Measurements from ENCODE around the gene ICAM5.
A peak's percentile ranks its signal among the peaks of the same experiment; 100 is the strongest.

ICAM5 gene

GRCh38 chr19:10266706-10267105 lies 23.0 kb upstream of the ICAM5 start:
- H3K4me3 ChIP-seq (ENCODE audit: low read length) = no peak overlapping the region
- H3K36me3 ChIP-seq (replicated peaks; ENCODE audit: insufficient read depth, low read length) = no peaks in the 10 kb centered on the region
- no peaks in the 10 kb centered on the region for H3K9me3 ChIP-seq (replicated peaks; ENCODE audit: insufficient read depth, low read length)
- H2AFZ ChIP-seq (ENCODE audit: low read length) = no peak overlapping the region
- no peaks in the 10 kb centered on the region for H4K20me1 ChIP-seq (ENCODE audit: insufficient read depth, low read length)
- H3K9me2 ChIP-seq (replicated peaks; ENCODE audit: insufficient read depth, low read length) = no peaks in the 10 kb centered on the region
- no peaks in the 10 kb centered on the region for H3K27me3 ChIP-seq (replicated peaks; ENCODE audit: insufficient read depth, low read length)
- H3K9ac ChIP-seq (ENCODE audit: low read length) = no peak overlapping the region
- H3K79me2 ChIP-seq (ENCODE audit: low read length) = 0 out of 2 replicates have a peak, but pooled peaks cover 2% of the 10 kb centered on the region
- 0 out of 2 replicates have a peak, but pooled peaks cover 13% of the 10 kb centered on the region for H3K4me1 ChIP-seq (ENCODE audit: low read length)
- H3F3A ChIP-seq (ENCODE audit: insufficient read depth, low read length) = no peaks in the 10 kb centered on the region
- no peak overlapping the region for H3K27ac ChIP-seq (ENCODE audit: low read length)
- TF ChIP-seq EZH2phosphoT487 (IDR thresholded peaks at IDR 0.05; ENCODE audit: low read length) = no peak
- no peak for TF ChIP-seq CTCF (IDR thresholded peaks at IDR 0.05; ENCODE audit: low read length)
- TF ChIP-seq EZH2 (optimal IDR thresholded peaks at IDR 0.05; ENCODE audit: low read depth, low read length) = no peak
- no peak for DNase-seq
- H3K4me2 ChIP-seq (ENCODE audit: low read depth, low read length) = no peak overlapping the region

- TF ChIP-seq EZH2phosphoT487 (IDR thresholded peaks at IDR 0.05; ENCODE audit: low read length) (no peak), EZH2 (optimal IDR thresholded peaks at IDR 0.05; ENCODE audit: low read depth, low read length) (no peak), CTCF (IDR thresholded peaks at IDR 0.05; ENCODE audit: low read length) (no peak)
- Histone ChIP-seq H3K9me2 (replicated peaks; ENCODE audit: insufficient read depth, low read length) (no peaks in the 10 kb centered on the region), H3K9ac (ENCODE audit: low read length) (no peak overlapping the region), H2AFZ (ENCODE audit: low read length) (no peak overlapping the region), H3K4me1 (ENCODE audit: low read length) (0 out of 2 replicates have a peak, but pooled peaks cover 13% of the 10 kb centered on the region), H3K4me2 (ENCODE audit: low read depth, low read length) (no peak overlapping the region), H3F3A (ENCODE audit: insufficient read depth, low read length) (no peaks in the 10 kb centered on the region), H3K4me3 (ENCODE audit: low read length) (no peak overlapping the region), H3K79me2 (ENCODE audit: low read length) (peaks cover 8% of the 10 kb centered on the region; the same call in 1 of the 2 replicates), H3K27me3 (replicated peaks; ENCODE audit: insufficient read depth, low read length) (no peaks in the 10 kb centered on the region), H3K9me3 (replicated peaks; ENCODE audit: insufficient read depth, low read length) (no peaks in the 10 kb centered on the region), H3K27ac (ENCODE audit: low read length) (no peak overlapping the region), H4K20me1 (ENCODE audit: insufficient read depth, low read length) (no peaks in the 10 kb centered on the region), H3K36me3 (replicated peaks; ENCODE audit: insufficient read depth, low read length) (no peaks in the 10 kb centered on the region)
- DNase-seq = no peak
Measured at GRCh38 chr19:10268071-10268470, 21.7 kb upstream of the ICAM5 start.

GRCh38 chr19:10269333-10270179 lies 20.2 kb upstream of the ICAM5 start:
- peaks cover 8% of the 10 kb centered on the region; the same call in 1 of the 2 replicates for H3K79me2 ChIP-seq (ENCODE audit: low read length)
- peak; percentile 74 for DNase-seq
- peak overlapping the region; percentile 98 for H3K4me2 ChIP-seq (ENCODE audit: low read depth, low read length)
- H3K9me2 ChIP-seq (replicated peaks; ENCODE audit: insufficient read depth, low read length) = no peaks in the 10 kb centered on the region
- TF ChIP-seq EZH2 (optimal IDR thresholded peaks at IDR 0.05; ENCODE audit: low read depth, low read length) (no peak), CTCF (IDR thresholded peaks at IDR 0.05; ENCODE audit: low read length) (peak; percentile 90)
- no peaks in the 10 kb centered on the region for H3K36me3 ChIP-seq (replicated peaks; ENCODE audit: insufficient read depth, low read length)
- peak overlapping the region; percentile 36; the same call in 1 of the 2 replicates for H3K9ac ChIP-seq (ENCODE audit: low read length)
- no peaks in the 10 kb centered on the region for H3K27me3 ChIP-seq (replicated peaks; ENCODE audit: insufficient read depth, low read length)
- H3K4me3 ChIP-seq (ENCODE audit: low read length) = peak overlapping the region; percentile 57
- H3K27ac ChIP-seq (ENCODE audit: low read length) = peak overlapping the region; percentile 46; the same call in 1 of the 2 replicates
- 0 out of 2 replicates have a peak, but pooled peaks cover 13% of the 10 kb centered on the region for H3K4me1 ChIP-seq (ENCODE audit: low read length)
- H4K20me1 ChIP-seq (ENCODE audit: insufficient read depth, low read length) = no peaks in the 10 kb centered on the region
- H2AFZ ChIP-seq (ENCODE audit: low read length) = peak overlapping the region; percentile 81
- H3K9me3 ChIP-seq (replicated peaks; ENCODE audit: insufficient read depth, low read length) = no peaks in the 10 kb centered on the region
- H3F3A ChIP-seq (ENCODE audit: insufficient read depth, low read length) = no peaks in the 10 kb centered on the region

All from MM.1S (cell line).